Activated CD4-positive, alpha-beta T cell treated with anti-CD3 and anti-CD28 coated beads, Interleukin-2, amount 50 U/mL, for 24 hours (primary cell): ENCODE data around the gene CYTH3.
"Not testable (repeated sequence)": the region's sequence is repeated elsewhere in the genome, so short reads cannot be mapped to it uniquely, and the experiment has no call there.

Experiments used
- DNase-seq, 2 donors: peaks; one replicate each; pipeline ENCODE4 v3.0.0-alpha.2; 2020; ENCODE audit warnings: low read depth in 1 of 2, low spot score in 1 of 2

Gene CYTH3

DNA sequence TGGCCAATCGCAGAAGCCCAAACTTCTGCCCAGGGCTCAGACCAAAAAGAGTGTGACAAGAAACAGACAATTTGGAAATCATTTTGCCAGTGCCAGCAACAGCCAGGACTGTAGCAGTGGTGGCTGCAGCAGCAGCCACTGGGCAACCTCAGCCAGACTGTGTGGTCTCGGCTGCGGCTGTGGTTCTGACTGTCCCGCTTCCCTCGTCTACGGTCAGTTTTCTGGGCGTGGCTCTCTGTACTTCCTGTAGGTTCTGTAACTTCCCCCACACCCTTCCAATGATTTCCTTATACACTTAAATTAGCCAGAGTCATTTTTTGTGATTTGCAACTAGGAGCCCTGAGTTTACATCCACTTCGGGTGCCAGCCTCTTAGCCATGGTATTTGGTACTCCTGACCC is 39.9 kb downstream of the CYTH3 start:
- DNase-seq = no peak

DNA sequence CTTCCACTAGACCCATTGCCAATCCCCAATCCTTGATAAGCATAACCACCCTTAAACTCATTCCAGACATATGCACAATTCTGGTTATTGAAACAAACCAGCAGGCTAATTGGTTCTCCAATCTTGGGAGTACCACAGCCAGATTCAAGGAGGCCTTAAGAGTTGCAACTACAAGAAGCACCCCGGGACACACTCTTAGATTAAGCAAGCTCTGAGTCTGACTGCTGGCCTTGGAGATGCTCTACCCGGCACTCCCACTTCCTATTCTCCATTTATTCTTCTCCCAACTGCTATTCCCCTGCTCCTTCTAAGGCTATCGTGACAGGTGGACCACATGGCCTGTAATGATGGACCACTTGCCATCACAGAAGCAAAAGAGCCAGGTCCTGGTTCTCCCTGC is 40.3 kb downstream of the CYTH3 start:
- no peak for DNase-seq

DNA sequence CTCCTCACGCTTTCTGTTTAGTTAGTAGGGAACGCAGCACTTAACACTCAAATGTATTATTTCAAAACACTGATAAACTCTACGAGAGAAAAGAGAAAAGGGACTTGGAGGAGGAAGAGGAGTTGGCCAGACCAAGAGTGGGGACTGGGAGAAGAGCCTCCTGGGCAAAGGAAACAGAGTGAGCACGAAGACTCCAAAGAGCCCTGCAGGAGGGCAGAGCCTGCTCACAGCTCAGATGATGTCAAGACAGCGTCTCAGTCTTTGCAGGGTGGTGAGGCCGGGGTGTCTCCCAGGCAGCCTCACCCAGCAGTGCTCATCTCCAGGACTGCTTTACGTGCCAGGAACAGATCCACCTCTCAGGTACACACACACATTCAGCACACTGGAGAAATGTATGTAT is 41.2 kb downstream of the CYTH3 start:
- DNase-seq = no peak

DNA sequence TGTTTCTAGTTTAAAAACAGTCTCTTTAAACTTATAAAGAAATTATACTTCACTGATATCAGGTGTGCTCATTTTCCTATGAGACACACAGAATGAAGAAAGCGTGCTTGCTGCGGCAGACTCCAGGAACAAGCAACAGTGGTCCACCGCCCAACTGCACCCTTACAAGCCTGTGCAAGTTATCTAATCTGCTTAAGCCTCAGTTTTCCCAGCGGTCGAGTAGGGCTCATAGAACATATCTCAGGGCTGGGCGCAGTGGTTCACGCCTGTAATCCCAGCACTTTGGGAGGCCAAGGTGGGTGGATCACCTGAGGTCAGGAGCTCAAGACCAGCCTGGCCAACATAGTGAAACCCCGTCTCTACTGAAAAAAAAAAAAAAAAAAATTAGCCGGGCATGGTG is 43.1 kb downstream of the CYTH3 start:
- not testable (repeated sequence) for DNase-seq

DNA sequence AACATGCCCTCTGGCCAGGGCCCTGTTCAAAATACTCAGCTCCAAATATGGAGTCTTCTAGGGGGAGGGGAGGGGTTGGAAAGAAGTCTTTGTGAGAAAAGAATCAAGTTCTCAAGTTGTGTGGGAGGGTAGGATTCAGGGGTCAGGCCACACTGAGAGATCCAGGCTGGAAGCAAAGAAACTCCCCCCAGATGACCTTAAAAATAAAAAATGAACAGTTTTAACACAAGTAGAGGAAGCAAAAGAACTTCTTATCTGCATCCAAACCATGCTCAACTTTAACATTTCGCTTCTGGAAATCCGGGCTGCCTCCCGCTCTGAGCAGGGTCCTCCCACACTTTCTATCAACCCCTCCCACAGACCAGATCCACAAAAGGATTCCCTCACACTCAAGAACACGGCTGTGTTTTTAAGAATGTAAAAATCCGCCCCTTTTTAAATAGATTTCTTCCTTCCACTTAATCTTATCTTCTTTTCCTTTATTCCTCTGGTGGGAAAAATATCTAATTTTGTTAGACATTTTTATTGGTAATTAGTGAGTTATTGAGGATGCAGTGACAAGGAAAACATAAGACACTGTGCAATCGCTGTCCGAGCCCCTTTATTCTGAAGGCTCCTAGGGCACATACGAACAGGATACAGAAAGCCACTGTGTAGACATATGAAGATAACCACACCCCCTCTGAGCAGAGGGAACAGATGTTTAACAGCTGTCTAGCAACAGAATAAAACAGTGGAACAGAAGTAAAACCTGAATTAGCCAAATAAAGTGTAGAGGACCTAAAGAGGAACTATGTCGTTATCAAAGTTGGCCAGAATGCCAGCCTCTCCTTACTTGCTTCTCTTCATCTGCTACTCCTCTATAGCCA is 43.8 kb downstream of the CYTH3 start:
- no peak for DNase-seq

DNA sequence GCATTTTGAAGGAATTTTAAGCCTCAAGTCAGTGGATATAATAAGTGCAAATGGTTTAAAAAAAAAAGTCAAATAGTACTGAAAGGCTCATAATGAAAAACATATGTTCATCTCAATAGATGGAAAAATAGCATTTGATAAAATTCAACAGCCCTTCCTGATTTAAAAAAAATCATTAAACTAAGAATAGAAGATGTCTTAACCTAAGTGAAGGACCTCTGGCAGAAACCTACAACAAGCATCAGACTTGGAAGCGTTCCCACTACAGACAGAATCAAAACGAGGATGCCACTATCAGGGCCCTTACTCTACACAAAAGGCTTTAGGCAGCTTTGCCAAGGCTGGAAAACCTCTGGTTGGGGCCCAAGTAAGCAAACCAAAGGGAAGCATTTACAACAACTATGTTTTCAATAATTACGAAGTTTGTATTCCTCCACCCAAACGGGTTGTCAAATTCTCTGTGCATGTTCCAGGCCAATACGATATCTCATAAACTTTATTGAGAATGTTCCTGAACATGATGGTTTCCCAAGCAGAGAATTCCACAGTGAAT is 45.1 kb downstream of the CYTH3 start:
- no peak for DNase-seq

DNA sequence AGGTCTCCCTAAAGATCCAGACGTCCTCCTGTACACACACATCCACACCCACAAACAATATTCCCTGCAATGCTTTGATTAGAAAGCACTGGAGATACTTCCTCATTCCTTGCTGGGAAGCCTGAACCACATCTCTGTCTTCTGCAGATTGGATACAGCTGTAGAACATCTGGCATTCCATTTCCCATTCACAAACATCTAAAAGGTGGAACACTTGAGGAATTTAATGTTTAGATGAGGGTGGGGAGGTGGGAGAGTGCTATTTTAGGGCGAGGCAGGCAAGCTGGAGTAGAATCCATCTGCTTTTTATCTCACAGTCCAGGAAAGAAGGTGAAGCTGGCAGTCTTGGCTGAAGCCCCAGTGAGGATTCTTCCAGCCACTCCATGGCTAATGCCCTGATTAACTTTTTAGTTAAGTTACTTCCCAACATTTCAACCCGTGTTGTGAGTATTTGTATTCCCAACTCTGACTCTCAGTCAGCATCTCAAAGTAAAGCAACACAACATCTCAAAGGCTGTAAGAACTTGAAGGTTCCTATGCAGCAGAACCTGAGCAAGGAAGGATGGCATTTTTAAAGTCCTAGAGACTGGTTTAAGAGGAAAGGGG is 46.1 kb downstream of the CYTH3 start:
- DNase-seq = no peak

DNA sequence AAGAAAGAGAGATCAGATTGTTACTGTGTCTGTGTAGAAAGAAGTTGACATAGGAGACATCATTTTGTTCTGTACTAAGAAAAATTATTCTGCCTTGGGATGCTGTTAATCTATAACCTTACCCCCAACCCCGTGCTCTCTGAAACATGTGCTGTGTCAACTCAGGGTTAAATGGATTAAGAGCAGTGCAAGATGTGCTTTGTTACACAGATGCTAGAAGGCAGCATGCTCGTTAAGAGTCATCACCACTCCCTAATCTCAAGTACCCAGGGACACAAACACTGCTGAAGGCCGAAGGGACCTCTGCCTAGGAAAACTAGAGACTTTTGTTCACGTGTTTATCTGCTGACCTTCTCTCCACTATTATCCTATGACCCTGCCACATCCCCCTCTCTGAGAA is 49.0 kb downstream of the CYTH3 start:
- DNase-seq = not testable (repeated sequence)

DNA sequence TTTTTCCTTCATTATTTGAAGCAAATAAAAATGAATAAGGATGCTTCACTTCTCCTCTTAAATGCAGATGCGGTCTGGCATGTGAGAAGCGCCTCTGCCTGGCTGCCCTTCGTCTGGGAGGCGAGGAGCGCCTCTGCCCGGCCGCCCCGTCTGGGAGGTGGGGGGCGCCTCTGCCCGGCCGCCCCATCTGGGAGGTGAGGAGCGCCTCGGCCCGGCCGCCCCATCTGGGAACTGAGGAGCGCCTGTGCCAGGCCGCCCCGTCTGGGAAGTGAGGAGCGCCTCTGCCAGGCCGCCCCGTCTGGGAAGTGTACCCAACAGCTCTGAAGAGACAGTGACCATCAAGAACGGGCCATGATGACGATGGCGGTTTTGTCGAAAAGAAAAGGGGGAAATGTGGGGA is 49.4 kb downstream of the CYTH3 start:
- DNase-seq = not testable (repeated sequence)

DNA sequence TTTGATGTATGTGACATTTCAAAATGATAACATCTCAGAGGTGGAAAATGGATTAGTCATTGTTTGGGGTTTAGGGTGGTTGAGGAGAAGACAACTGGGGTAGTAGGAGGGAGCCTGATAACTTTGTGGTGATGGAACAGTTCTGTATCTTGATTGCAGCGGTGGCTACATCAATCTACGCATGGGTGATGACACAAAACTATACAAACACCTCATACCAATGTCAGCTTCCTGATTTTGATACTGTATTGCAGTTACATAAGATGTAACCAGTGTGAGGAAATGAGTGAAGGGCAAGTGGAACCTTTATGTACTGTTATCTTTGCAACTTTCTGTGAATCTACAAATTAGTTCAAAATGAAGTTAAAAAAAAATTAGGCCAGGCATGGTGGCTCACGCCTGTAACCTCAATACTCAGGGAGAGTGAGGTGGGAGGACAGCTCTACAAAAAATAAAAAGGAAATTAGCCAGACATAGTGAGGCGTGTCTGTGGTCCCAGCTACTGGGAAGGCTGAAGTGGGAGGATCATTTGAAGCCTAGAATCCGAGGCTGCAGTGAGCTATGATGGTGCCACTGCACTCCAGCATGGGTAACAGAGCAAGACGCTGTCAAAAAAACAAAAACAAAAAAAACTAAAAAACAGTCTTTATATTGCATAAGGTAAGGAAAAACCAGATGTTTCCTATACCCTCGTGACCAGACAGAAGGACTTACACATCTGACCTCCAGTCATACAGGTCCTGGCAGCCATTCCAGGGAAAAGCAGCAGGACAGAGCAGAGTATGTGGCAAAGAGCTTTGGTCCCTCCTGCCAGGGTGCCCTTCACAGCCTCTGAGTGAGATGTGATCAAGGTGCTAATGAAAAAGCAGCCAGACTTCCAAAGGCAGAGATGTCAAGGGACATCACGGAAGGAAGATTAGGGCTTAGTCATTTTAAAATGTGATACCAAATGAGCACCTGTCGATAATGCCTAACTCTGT is 50.8 kb downstream of the CYTH3 start:
- peak in 1 of 2 donors; percentile 54 for DNase-seq

DNA sequence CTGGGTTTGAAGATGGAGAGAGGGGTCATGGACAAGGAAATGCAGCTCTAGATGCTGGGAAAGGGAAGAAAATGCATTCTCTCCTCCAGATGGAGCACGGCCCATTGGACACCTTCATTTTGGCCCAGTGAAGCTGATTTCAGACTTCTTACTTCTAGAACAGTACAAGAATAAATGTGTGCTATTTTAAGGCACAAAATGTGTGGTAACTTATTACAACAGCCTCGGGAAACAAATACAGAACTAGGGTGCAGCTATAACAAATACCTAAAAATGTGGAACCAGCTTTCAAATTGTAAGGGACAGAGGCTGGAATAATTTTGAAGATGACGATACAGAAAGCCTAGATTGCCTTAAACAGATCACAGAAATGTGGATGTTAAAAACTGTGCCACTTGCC is 54.1 kb downstream of the CYTH3 start:
- no peak for DNase-seq

DNA sequence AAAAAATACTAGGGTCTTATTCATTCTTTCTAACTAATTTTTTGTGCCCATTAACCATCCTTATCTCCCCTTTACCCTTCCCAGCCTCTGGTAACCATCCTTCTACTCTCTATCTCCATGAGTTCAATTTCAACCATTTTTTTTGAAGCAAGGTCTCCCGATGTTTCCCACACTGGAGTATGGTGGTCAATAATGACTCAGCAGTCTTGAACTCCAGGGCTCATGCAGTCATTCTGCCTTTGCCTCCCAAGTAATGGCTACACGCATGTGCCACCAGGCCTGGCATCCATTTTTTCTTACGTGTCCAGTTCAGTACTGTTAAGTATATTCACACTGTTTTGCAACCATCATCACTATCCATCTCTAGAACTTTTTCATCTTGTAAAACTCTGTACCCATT is 60.4 kb downstream of the CYTH3 start:
- no peak for DNase-seq

DNA sequence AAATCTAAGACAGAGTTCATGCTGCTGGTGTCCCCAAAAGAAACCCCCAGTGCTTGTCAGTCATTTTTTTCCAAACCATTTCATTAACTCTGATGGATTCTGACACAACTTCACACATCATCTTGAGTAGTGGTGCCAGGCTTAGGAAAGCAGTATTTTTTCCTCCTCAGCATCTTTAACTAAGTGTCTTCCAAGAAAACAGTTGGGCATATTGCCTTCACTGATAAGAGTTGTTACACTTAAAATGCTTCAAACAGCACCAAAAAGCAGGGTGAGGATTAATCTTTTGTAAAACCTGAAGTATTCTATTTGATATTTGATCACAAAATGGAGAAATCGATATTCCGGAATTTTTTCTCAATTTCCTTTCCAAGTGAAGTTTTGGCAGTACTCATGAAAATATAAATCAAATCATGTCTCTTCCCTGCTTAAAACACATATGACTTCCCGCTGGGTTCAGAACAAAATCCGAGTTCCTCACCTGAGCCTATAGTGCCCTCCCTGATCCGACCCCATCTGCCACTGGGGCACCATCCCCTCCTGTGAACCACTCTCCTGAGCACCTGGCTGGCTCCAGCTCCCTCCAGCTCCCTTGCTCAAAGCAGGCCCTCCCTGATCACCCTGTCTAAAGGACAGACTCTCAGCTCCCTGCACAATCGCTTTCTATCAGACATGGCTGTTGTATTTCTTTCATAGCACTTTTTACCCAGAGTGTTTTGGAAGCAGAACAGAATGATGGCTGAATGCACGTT is 61.6 kb downstream of the CYTH3 start:
- DNase-seq = no peak

DNA sequence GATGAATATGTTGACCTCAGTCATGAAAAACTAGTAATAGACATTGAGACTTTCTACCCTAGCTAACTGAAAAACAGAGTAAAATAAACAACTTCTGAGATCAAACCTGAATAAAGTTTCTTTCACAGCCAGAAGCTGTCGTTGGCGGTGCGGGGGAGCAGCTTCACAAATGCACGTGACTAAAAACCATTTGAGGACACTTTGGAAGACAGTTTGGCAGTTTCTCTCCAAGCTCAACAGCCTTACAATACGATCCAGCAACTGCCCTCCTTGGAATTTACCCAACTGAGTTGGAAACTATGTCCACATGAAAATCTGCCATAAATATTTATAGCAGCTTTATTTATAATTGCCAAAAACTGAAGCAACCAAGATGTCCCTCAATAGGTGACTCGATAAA is 63.1 kb downstream of the CYTH3 start:
- no peak for DNase-seq

DNA sequence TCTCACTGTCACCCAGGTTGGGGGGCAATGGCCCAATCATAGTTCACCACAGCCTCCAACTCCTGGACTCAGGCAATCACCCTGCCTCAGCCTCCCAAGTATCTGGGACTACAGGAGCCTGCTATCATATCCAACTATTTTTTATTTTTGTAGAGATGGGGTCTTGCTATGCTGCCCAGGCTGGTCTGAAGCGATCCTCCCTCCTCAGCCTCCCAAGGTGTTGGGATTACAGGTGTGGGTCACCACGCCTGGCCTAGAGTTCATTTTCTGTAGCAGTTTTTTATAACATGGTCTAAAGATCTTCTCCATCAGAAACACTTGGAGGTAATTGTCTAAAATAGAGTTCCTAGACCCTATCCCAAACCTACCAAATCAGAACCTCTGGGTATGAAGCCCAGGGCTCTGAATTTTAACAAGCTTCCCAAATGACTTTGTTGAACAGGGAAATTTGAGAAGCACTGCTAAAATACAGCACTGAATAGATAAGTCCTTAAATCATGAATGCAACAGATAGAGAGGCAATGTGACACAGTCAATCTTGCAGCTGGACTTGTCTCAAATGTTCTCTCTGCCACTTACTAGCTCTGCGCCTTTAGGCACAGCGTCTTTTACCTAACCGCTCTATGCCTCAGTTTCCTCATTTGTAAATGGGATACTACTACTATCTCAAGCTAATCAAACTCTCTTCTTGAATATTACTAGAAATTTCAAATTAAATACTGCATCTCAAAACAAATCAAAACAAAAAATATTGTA is 63.7 kb downstream of the CYTH3 start:
- no peak for DNase-seq

DNA sequence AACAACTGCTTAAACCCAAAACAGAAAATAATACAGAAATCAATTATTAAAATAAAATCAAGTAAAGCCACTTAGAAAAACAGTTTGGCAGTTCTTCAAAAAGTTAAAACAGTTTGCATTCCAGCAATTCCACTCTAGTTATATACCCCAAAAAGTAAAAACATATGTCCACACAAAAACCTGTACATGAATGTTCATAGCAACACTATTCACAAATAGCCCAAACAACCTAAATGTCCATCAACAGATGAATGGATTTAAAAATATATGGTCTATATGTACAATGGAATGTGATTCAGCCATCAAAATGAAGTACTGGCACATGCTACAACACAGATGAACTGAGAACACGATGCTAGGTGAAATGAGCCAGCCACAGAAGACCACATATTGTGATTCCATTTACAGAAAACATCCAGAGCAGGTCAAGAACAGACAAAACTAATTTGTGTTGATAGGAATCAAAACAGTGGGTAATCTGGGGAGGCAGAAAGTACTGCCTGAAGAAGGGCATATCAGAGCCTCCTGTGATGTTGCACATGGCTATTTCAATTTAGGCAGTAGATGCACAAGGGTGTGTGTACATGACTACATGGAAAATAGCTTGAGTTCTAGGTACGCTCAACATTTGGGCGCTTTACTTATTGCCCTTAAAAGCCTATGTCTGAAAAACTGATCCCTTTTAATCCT is 66.3 kb downstream of the CYTH3 start:
- DNase-seq = no peak

DNA sequence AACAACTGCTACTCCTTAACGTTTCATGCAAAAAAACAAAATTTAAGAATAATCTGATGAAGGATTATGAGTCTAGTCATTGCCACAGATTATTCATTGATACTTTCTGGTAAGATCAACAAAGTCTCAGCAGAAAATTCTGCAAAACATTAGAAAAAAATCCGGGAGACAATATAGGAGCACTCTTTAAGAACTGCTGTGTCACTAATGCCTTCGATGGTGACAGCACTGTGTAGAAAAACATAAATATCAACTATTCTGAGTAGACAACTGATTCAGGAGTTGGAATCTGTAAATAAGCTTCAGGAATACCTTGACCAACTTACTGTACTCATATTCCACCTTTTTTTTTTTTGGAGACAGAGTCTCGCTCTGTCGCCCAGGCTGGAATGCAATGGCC is 69.0 kb downstream of the CYTH3 start:
- no peak for DNase-seq

DNA sequence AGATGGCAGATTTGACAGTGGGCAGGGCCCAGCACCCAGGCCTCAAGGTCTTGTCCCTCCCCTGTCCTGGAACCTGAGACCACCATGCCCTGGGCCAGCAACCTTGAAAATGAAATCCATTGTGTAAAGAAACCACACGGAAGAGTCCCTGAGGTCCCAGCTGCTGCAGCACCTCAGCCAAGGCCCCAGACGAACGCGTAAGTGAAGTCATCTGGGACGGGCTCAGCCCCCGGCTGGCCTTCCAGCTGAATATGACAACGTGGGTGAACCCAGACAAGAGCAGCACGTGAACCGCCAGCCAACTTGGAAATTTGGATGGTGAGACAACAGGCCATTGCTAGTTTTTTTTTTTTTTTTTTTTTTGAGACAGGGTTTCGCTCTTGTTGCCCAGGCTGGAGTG is 70.3 kb downstream of the CYTH3 start:
- DNase-seq = no peak

DNA sequence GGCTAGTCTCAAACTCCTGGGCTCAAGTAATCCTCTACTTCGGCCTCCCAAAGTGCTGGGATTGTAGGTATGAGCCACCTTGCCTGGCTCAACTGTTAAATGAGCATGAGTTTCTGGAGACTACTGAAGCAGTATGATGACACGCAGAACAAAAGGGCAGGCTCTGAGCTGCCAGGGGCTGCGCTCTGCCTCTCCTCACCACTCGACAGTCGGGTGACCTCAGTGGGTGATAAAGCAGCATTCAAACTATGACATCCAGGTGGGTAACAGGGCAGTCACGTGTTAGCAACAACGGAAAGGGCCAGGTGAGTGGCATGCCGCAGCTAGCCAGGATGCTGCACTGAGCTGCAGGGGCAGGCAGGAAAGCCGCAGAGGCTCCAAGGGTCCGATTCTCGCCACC is 71.5 kb downstream of the CYTH3 start:
- no peak for DNase-seq
